HEK293 (cell line): Measurements from ENCODE around the gene MORN1.

Experiments used
- GLIS1 ChIP-seq: fragments of 450-650 bp; formaldehyde crosslinking; IDR thresholded peaks from 2 replicates; pipeline ENCODE4 v1.5.1; 2016; ENCODE audit warnings: missing biosample characterization, missing genetic modification characterization
- GLIS2 ChIP-seq: fragments of 450-650 bp; formaldehyde crosslinking; IDR thresholded peaks from 2 replicates; pipeline ENCODE4 v1.5.1; 2016; ENCODE audit warnings: missing biosample characterization, missing genetic modification characterization
- KLF1 ChIP-seq: fragments of 450-650 bp; formaldehyde crosslinking; IDR thresholded peaks from 2 replicates; pipeline ENCODE4 v1.5.1; 2016; ENCODE audit warnings: missing biosample characterization, missing genetic modification characterization
- KLF16 ChIP-seq: fragments of 450-650 bp; formaldehyde crosslinking; IDR thresholded peaks from 2 replicates; pipeline ENCODE4 v1.5.1; 2017; ENCODE audit warnings: missing biosample characterization, missing genetic modification characterization
- KLF9 ChIP-seq: fragments of 450-650 bp; formaldehyde crosslinking; IDR thresholded peaks from 2 replicates; pipeline ENCODE4 v1.5.1; 2016; ENCODE audit warnings: missing biosample characterization, missing genetic modification characterization, low read depth
- REPIN1 ChIP-seq: fragments of 450-650 bp; formaldehyde crosslinking; IDR thresholded peaks from 2 replicates; pipeline ENCODE4 v1.5.1; 2017; ENCODE audit warnings: missing biosample characterization, missing genetic modification characterization, low read depth
- ZBTB8A ChIP-seq: fragments of 450-650 bp; formaldehyde crosslinking; IDR thresholded peaks from 2 replicates; pipeline ENCODE4 v1.5.1; 2016; ENCODE audit warnings: missing biosample characterization, missing genetic modification characterization
- ZEB2 ChIP-seq: fragments of 450-650 bp; formaldehyde crosslinking; IDR thresholded peaks from 2 replicates; pipeline ENCODE4 v1.5.1; 2016; ENCODE audit warnings: missing biosample characterization, missing genetic modification characterization
- ZIC2 ChIP-seq: fragments of 450-650 bp; formaldehyde crosslinking; IDR thresholded peaks from 2 replicates; pipeline ENCODE4 v1.5.1; 2016; ENCODE audit warnings: missing biosample characterization, missing genetic modification characterization
- ZNF335 ChIP-seq: fragments of 450-650 bp; formaldehyde crosslinking; conservative IDR thresholded peaks from 2 replicates; pipeline ENCODE4 v1.5.1; 2016; ENCODE audit warnings: missing biosample characterization, missing genetic modification characterization
- ZNF677 ChIP-seq: fragments of 450-650 bp; IDR thresholded peaks from 2 replicates; pipeline ENCODE4 v1.5.0; 2018; ENCODE audit warnings: missing biosample characterization, mild to moderate bottlenecking, missing genetic modification characterization, moderate library complexity
- ZNF776 ChIP-seq: fragments of 450-650 bp; formaldehyde crosslinking; IDR thresholded peaks from 2 replicates; pipeline ENCODE4 v1.5.0; 2017; ENCODE audit warnings: missing biosample characterization, missing genetic modification characterization, borderline replicate concordance
- ZNF843 ChIP-seq: fragments of 450-650 bp; formaldehyde crosslinking; IDR thresholded peaks from 2 replicates; pipeline ENCODE4 v1.5.1; 2016; ENCODE audit warnings: missing biosample characterization, missing genetic modification characterization
- ZXDB ChIP-seq: fragments of 450-650 bp; formaldehyde crosslinking; IDR thresholded peaks from 2 replicates; pipeline ENCODE4 v1.5.1; 2016; ENCODE audit warnings: missing biosample characterization, missing genetic modification characterization
- TF ChIP-seq, protein P1 (sequence below): fragments of 450-650 bp; formaldehyde crosslinking; IDR thresholded peaks from 2 replicates; pipeline ENCODE4 v1.5.1; 2016; ENCODE audit warnings: missing biosample characterization, missing genetic modification characterization
- TF ChIP-seq, protein P2 (sequence below): fragments of 450-650 bp; formaldehyde crosslinking; IDR thresholded peaks from 2 replicates; pipeline ENCODE4 v1.5.1; 2016; ENCODE audit warnings: missing biosample characterization, missing genetic modification characterization
- TF ChIP-seq, protein P3 (sequence below): fragments of 450-650 bp; formaldehyde crosslinking; IDR thresholded peaks from 2 replicates; pipeline ENCODE4 v1.5.1; 2016; ENCODE audit warnings: missing biosample characterization, missing genetic modification characterization
- TF ChIP-seq, protein P4 (sequence below): fragments of 450-650 bp; formaldehyde crosslinking; IDR thresholded peaks from 2 replicates; pipeline ENCODE4 v1.5.1; 2016; ENCODE audit warnings: missing biosample characterization, missing genetic modification characterization
- TF ChIP-seq, protein P5 (sequence below): fragments of 450-650 bp; formaldehyde crosslinking; conservative IDR thresholded peaks from 2 replicates; pipeline ENCODE4 v1.5.1; 2016; ENCODE audit warnings: low read depth, missing biosample characterization, missing genetic modification characterization
- TF ChIP-seq, protein P6 (sequence below): sonication (generic); formaldehyde crosslinking; IDR thresholded peaks from 2 replicates; pipeline ENCODE4 v1.8.1; 2022; ENCODE audit warnings: mild to moderate bottlenecking, moderate library complexity, missing genetic modification reagents
- TF ChIP-seq, protein P7 (sequence below): fragments of 450-650 bp; formaldehyde crosslinking; IDR thresholded peaks from 2 replicates; pipeline ENCODE4 v1.5.1; 2016; ENCODE audit warnings: missing biosample characterization, missing genetic modification characterization

MORN1 gene

DNA sequence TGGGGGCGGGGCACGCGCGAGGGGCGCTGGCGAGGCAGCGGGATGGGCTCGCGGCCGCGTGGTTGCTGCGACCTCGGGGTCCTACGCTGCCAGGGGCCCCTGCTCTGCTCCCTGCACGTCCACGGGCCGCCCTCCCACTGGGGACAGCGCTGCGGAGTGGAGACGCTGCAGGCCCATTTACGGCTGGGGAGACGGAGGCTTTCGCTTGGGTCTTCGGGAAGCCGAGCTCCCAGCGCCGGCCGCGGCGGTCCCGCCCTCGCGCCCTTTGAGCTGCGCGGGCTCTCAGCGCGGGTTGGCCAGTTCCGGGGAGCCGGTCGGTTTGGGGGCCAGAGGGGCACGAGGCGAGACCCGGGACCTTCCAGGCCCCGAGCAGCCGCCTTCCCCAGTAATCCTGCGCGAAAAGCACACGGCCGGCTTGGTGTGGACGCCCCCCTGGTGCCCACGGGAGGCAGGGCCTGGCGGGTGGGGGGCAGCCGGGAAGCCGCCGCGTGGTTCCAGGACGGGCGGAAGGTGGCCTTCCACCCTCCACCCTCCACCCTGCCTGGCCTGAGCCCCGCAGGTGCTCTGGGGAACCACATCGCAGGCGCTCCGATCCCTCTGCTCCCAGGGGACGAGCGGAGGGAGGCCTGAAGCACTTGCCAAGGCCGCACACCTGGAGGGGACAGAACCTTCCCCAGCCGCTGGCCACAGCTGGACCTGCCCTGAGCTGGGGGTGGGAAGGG, 21.6 kb upstream of the MORN1 start (continued):
- TF ChIP-seq, protein P1, sequence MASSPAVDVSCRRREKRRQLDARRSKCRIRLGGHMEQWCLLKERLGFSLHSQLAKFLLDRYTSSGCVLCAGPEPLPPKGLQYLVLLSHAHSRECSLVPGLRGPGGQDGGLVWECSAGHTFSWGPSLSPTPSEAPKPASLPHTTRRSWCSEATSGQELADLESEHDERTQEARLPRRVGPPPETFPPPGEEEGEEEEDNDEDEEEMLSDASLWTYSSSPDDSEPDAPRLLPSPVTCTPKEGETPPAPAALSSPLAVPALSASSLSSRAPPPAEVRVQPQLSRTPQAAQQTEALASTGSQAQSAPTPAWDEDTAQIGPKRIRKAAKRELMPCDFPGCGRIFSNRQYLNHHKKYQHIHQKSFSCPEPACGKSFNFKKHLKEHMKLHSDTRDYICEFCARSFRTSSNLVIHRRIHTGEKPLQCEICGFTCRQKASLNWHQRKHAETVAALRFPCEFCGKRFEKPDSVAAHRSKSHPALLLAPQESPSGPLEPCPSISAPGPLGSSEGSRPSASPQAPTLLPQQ (tag by site-specific recombination), result peak; percentile 69
- TF ChIP-seq ZXDB (tag by site-specific recombination) (peak; percentile 65; the same call in 1 of the 2 replicates), KLF9 (peak; percentile 70), REPIN1 (0 out of 2 replicates have a peak, but pooled peaks have one; percentile 35), GLIS2 (tag by site-specific recombination) (peak; percentile 75; the same call in 1 of the 2 replicates), ZNF677 (peak; percentile 4; the same call in 1 of the 2 replicates), ZNF776 (tag by site-specific recombination) (no peak), ZBTB8A (tag by site-specific recombination) (peak; percentile 75), ZNF335 (tag by site-specific recombination) (peak; percentile 65), ZIC2 (peak; percentile 34; the same call in 1 of the 2 replicates), KLF16 (tag by site-specific recombination) (peak; percentile 78; the same call in 1 of the 2 replicates), ZEB2 (tag by site-specific recombination) (peak; percentile 64), ZNF843 (0 out of 2 replicates have a peak, but pooled peaks have one; percentile 18), KLF1 (0 out of 2 replicates have a peak, but pooled peaks have one; percentile 36), GLIS1 (tag by site-specific recombination) (peak; percentile 7; the same call in 1 of the 2 replicates)
- TF ChIP-seq, protein P2, sequence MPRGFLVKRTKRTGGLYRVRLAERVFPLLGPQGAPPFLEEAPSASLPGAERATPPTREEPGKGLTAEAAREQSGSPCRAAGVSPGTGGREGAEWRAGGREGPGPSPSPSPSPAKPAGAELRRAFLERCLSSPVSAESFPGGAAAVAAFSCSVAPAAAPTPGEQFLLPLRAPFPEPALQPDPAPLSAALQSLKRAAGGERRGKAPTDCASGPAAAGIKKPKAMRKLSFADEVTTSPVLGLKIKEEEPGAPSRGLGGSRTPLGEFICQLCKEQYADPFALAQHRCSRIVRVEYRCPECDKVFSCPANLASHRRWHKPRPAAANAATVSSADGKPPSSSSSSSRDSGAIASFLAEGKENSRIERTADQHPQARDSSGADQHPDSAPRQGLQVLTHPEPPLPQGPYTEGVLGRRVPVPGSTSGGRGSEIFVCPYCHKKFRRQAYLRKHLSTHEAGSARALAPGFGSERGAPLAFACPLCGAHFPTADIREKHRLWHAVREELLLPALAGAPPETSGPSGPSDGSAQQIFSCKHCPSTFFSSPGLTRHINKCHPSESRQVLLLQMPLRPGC (tag by site-specific recombination), result peak; percentile 32; the same call in 1 of the 2 replicates
- TF ChIP-seq, protein P3, sequence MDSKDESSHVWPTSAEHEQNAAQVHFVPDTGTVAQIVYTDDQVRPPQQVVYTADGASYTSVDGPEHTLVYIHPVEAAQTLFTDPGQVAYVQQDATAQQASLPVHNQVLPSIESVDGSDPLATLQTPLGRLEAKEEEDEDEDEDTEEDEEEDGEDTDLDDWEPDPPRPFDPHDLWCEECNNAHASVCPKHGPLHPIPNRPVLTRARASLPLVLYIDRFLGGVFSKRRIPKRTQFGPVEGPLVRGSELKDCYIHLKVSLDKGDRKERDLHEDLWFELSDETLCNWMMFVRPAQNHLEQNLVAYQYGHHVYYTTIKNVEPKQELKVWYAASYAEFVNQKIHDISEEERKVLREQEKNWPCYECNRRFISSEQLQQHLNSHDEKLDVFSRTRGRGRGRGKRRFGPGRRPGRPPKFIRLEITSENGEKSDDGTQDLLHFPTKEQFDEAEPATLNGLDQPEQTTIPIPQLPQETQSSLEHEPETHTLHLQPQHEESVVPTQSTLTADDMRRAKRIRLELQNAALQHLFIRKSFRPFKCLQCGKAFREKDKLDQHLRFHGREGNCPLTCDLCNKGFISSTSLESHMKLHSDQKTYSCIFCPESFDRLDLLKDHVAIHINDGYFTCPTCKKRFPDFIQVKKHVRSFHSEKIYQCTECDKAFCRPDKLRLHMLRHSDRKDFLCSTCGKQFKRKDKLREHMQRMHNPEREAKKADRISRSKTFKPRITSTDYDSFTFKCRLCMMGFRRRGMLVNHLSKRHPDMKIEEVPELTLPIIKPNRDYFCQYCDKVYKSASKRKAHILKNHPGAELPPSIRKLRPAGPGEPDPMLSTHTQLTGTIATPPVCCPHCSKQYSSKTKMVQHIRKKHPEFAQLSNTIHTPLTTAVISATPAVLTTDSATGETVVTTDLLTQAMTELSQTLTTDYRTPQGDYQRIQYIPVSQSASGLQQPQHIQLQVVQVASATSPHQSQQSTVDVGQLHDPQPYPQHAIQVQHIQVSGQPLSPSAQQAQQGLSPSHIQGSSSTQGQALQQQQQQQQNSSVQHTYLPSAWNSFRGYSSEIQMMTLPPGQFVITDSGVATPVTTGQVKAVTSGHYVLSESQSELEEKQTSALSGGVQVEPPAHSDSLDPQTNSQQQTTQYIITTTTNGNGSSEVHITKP, result no peak
- TF ChIP-seq, protein P4, sequence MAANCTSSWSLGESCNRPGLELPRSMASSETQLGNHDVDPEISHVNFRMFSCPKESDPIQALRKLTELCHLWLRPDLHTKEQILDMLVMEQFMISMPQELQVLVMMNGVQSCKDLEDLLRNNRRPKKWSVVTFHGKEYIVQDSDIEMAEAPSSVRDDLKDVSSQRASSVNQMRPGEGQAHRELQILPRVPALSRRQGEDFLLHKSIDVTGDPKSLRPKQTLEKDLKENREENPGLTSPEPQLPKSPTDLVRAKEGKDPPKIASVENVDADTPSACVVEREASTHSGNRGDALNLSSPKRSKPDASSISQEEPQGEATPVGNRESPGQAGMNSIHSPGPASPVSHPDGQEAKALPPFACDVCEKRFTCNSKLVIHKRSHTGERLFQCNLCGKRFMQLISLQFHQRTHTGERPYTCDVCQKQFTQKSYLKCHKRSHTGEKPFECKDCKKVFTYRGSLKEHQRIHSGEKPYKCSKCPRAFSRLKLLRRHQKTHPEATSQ (tag by site-specific recombination), result peak; percentile 23; the same call in 1 of the 2 replicates
- TF ChIP-seq, protein P5, sequence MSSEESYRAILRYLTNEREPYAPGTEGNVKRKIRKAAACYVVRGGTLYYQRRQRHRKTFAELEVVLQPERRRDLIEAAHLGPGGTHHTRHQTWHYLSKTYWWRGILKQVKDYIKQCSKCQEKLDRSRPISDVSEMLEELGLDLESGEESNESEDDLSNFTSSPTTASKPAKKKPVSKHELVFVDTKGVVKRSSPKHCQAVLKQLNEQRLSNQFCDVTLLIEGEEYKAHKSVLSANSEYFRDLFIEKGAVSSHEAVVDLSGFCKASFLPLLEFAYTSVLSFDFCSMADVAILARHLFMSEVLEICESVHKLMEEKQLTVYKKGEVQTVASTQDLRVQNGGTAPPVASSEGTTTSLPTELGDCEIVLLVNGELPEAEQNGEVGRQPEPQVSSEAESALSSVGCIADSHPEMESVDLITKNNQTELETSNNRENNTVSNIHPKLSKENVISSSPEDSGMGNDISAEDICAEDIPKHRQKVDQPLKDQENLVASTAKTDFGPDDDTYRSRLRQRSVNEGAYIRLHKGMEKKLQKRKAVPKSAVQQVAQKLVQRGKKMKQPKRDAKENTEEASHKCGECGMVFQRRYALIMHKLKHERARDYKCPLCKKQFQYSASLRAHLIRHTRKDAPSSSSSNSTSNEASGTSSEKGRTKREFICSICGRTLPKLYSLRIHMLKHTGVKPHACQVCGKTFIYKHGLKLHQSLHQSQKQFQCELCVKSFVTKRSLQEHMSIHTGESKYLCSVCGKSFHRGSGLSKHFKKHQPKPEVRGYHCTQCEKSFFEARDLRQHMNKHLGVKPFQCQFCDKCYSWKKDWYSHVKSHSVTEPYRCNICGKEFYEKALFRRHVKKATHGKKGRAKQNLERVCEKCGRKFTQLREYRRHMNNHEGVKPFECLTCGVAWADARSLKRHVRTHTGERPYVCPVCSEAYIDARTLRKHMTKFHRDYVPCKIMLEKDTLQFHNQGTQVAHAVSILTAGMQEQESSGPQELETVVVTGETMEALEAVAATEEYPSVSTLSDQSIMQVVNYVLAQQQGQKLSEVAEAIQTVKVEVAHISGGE (tag by site-specific recombination), result peak; percentile 40; the same call in 1 of the 2 replicates
- TF ChIP-seq, protein P6, sequence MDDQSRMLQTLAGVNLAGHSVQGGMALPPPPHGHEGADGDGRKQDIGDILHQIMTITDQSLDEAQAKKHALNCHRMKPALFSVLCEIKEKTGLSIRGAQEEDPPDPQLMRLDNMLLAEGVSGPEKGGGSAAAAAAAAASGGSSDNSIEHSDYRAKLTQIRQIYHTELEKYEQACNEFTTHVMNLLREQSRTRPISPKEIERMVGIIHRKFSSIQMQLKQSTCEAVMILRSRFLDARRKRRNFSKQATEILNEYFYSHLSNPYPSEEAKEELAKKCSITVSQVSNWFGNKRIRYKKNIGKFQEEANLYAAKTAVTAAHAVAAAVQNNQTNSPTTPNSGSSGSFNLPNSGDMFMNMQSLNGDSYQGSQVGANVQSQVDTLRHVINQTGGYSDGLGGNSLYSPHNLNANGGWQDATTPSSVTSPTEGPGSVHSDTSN (CRISPR knock-in tag), result peak; percentile 34; the same call in 1 of the 2 replicates
- TF ChIP-seq, protein P7, sequence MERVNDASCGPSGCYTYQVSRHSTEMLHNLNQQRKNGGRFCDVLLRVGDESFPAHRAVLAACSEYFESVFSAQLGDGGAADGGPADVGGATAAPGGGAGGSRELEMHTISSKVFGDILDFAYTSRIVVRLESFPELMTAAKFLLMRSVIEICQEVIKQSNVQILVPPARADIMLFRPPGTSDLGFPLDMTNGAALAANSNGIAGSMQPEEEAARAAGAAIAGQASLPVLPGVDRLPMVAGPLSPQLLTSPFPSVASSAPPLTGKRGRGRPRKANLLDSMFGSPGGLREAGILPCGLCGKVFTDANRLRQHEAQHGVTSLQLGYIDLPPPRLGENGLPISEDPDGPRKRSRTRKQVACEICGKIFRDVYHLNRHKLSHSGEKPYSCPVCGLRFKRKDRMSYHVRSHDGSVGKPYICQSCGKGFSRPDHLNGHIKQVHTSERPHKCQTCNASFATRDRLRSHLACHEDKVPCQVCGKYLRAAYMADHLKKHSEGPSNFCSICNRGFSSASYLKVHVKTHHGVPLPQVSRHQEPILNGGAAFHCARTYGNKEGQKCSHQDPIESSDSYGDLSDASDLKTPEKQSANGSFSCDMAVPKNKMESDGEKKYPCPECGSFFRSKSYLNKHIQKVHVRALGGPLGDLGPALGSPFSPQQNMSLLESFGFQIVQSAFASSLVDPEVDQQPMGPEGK (tag by site-specific recombination), result peak; percentile 74
